G401.6 (cell line): Measurements from ENCODE around the gene SSU72.
"Not testable (repeated sequence)": the region's sequence is repeated elsewhere in the genome, so short reads cannot be mapped to it uniquely, and the experiment has no call there.

Experiments used
- FAIRE-seq: peaks from 2 replicates; lab custom pipeline; 2012; peaks lifted over from hg19 to GRCh38; lab: Jason Lieb, UNC

The SSU72 gene

DNA sequence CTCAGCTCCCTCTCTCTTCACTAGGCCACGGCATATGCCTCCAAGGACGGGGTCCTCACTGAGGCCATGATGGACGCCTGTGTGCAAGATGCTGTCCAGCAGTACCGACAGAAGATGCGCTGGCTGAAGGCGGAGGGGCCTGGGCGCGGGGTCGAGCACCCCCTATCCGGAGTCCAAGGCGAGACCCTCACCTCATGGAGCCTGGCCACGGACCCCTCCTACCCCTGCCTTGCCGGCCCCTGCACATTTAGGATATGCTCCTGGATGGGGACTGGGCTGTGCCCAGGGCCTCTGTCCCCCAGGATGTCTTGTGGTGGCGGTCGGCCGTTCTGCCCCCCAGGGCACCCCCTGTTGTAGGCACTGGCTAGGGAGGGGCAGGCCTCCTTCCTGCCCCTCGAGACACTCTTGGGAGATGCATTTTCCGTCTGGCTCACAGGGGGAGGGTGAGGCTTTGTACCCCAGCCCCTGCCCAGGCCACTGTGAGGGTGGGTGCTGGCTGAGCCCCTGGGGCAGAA is 79.1 kb downstream of the SSU72 start:
- FAIRE-seq: not testable (repeated sequence)

DNA sequence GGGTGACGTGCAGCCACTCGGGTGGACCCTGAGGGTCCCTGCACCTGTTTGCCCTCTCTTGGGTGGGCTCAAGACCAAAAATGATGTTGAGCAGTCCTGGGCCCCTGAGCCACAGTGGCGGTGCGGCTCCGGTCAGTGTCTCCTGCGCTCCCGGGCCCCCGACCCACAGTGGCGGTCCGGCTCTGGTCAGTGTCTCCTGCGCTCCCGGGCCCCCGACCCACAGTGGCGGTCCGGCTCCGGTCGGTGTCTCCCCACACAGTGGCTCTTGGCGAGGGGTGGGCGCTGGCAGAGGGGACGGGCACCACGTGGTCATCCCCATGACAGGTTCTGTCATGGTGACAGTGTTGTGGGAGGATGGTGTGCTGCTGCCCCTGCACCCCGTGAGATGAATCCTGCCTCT is 80.4 kb downstream of the SSU72 start:
- not testable (repeated sequence) for FAIRE-seq
